DND-41 (cell line): ENCODE measurements around the gene BPIFB3.

Experiments used
- ATAC-seq: fragments of 200-7000 bp; cut with Tn5 transposase; 3 replicates; pipeline ENCODE4 v1.9.1; 2021; ENCODE audit warnings: low read depth; ENCODE audit not compliant: insufficient read depth
- DNase-seq: peaks from one replicate; pipeline ENCODE4 v3.0.0-alpha.2; 2020
- H2AFZ ChIP-seq: 2 replicates; pipeline ENCODE4 v1.6.0; 2012; ENCODE audit warnings: low read depth, low read length
- H3K27ac ChIP-seq: 2 replicates; pipeline ENCODE4 v1.5.1; 2012; ENCODE audit warnings: low read length, inconsistent platforms
- H3K27me3 ChIP-seq: fragments of 200-600 bp; sonication (generic); 2 replicates; pipeline ENCODE4 v1.6.0; 2012; ENCODE audit warnings: low read length, mild to moderate bottlenecking, inconsistent platforms; ENCODE audit not compliant: insufficient read depth, poor library complexity
- H3K36me3 ChIP-seq: 2 replicates; pipeline ENCODE4 v1.5.1; 2012; ENCODE audit warnings: low read length, inconsistent platforms; ENCODE audit not compliant: insufficient read depth
- H3K4me1 ChIP-seq: 2 replicates; pipeline ENCODE4 v1.5.1; 2012; ENCODE audit warnings: mild to moderate bottlenecking, low read length; ENCODE audit not compliant: insufficient read depth
- H3K4me2 ChIP-seq: 2 replicates; pipeline ENCODE4 v1.6.0; 2012; ENCODE audit warnings: mild to moderate bottlenecking, moderate library complexity, low read length, inconsistent platforms; ENCODE audit not compliant: insufficient read depth
- H3K4me3 ChIP-seq, 2 experiments: fragments of 200-600 bp in 1 of 2; shearing (Covaris generic) in 1 of 2; 2 replicates each; pipeline ENCODE4 v1.5.1; 2012 to 2016; ENCODE audit warnings: inconsistent platforms in 2 of 2, low read length in 2 of 2, mild to moderate bottlenecking in 2 of 2, low read depth in 1 of 2, moderate library complexity in 1 of 2
- H3K79me2 ChIP-seq: 2 replicates; pipeline ENCODE4 v1.6.0; 2012; ENCODE audit warnings: low read length, inconsistent platforms; ENCODE audit not compliant: insufficient read depth
- H3K9ac ChIP-seq: 2 replicates; pipeline ENCODE4 v1.6.0; 2012; ENCODE audit warnings: low read depth, mild to moderate bottlenecking, inconsistent platforms, low read length, moderate library complexity
- H3K9me3 ChIP-seq: 2 replicates; pipeline ENCODE4 v1.5.1; 2012; ENCODE audit warnings: low read length, moderate library complexity, mild to moderate bottlenecking, inconsistent platforms; ENCODE audit not compliant: insufficient read depth, severe bottlenecking
- H4K20me1 ChIP-seq: 2 replicates; pipeline ENCODE4 v1.6.0; 2012; ENCODE audit warnings: low read length; ENCODE audit not compliant: insufficient read depth
- CTCF ChIP-seq: IDR thresholded peaks from 2 replicates; pipeline ENCODE4 v1.5.1; 2012; ENCODE audit warnings: borderline replicate concordance, low read length, moderate library complexity, mild to moderate bottlenecking; ENCODE audit not compliant: poor library complexity, severe bottlenecking; ENCODE audit errors: extremely low read depth
- EZH2 ChIP-seq: IDR thresholded peaks from 3 replicates; pipeline ENCODE4 v1.6.1; 2012; ENCODE audit warnings: borderline replicate concordance, low read depth, mild to moderate bottlenecking, moderate library complexity, low read length, inconsistent platforms; ENCODE audit not compliant: severe bottlenecking

BPIFB3 gene

GRCh38 chr20:33026072-33026778 lies 27.5 kb upstream of the BPIFB3 start:
- H3K36me3 ChIP-seq = no peaks in the 10 kb centered on the region
- no peak overlapping the region for H3K4me3 ChIP-seq
- H2AFZ ChIP-seq = no peak overlapping the region
- no peak for ATAC-seq
- no peaks in the 10 kb centered on the region for H3K4me1 ChIP-seq
- no peaks in the 10 kb centered on the region for H3K27me3 ChIP-seq
- no peaks in the 10 kb centered on the region for H3K79me2 ChIP-seq
- H3K9me3 ChIP-seq = no peaks in the 10 kb centered on the region
- H3K4me2 ChIP-seq = no peak overlapping the region
- DNase-seq = no peak
- no peak overlapping the region for H3K9ac ChIP-seq
- H3K27ac ChIP-seq = no peak overlapping the region
- H4K20me1 ChIP-seq = no peaks in the 10 kb centered on the region
- TF ChIP-seq CTCF = no peak
- no peak for TF ChIP-seq EZH2

GRCh38 chr20:33026779-33027759 lies 26.6 kb upstream of the BPIFB3 start:
- no peak overlapping the region for H3K9ac ChIP-seq
- no peaks in the 10 kb centered on the region for H3K27me3 ChIP-seq
- no peak for TF ChIP-seq EZH2
- H3K9me3 ChIP-seq = no peaks in the 10 kb centered on the region
- no peaks in the 10 kb centered on the region for H3K36me3 ChIP-seq
- H3K4me1 ChIP-seq = no peaks in the 10 kb centered on the region
- no peak overlapping the region for H2AFZ ChIP-seq
- H3K4me3 ChIP-seq = no peak overlapping the region
- no peaks in the 10 kb centered on the region for H3K79me2 ChIP-seq
- H4K20me1 ChIP-seq = no peaks in the 10 kb centered on the region
- H3K27ac ChIP-seq = no peak overlapping the region
- no peak overlapping the region for H3K4me2 ChIP-seq
- ATAC-seq = no peak
- DNase-seq = no peak

- TF ChIP-seq CTCF (no peak), EZH2 (no peak)
- Histone ChIP-seq H3K4me1 (no peaks in the 10 kb centered on the region), H2AFZ (no peak overlapping the region), H4K20me1 (no peaks in the 10 kb centered on the region), H3K36me3 (no peaks in the 10 kb centered on the region), H3K27ac (no peak overlapping the region), H3K9me3 (no peaks in the 10 kb centered on the region), H3K4me2 (no peak overlapping the region), H3K27me3 (no peaks in the 10 kb centered on the region), H3K4me3 (no peak overlapping the region), H3K79me2 (no peaks in the 10 kb centered on the region), H3K9ac (no peak overlapping the region)
- ATAC-seq = no peak
- no peak for DNase-seq
Observed at GRCh38 chr20:33027769-33028751, 25.6 kb upstream of the BPIFB3 start.
